ENCODE results near the gene HBZ. TPM values are rescaled to one million over a fixed set of nuclear protein-coding genes. Genes with fewer than 3 reads are reported as not detected.

HBZ gene
- total RNA-seq, 1 experiment from 2014 or later: not detected

- POLR2A ChIA-PET: no interaction called here
- no peak overlapping the region for H3K4me3 ChIP-seq (replicated peaks in 1 of 2; ENCODE audit: low read depth in 1 of 2, low read length in 2 of 2)
- intact Hi-C loops (cut with micrococcal nuclease): no loop called here
- H2AFZ ChIP-seq (ENCODE audit: low read depth, low read length, poor library complexity, severe bottlenecking): no peak overlapping the region
- ATAC-seq (no peak), DNase-seq (ENCODE audit: low read depth, low spot score) (no peak)
- BruUV-seq (replicated peaks): no TSS peak
- H3K9me3 ChIP-seq (ENCODE audit: control insufficient read depth in 1 of 2, insufficient read depth in 1 of 2, low read depth in 1 of 2, low read length in 2 of 2): no peaks in the 10 kb centered on the region
- no peaks in the 10 kb centered on the region for H3K9me2 ChIP-seq (ENCODE audit: insufficient read depth)
- RAD21 ChIA-PET (ENCODE audit: low non-redundant PET in 1 of 2, low total read pairs in 2 of 2, uncharacterized antibody in 2 of 2, unreplicated experiment in 2 of 2): no interaction called here
- H3K27ac ChIP-seq (ENCODE audit: low read depth, low read length): no peak overlapping the region
- H3K36me3 ChIP-seq (ENCODE audit: control insufficient read depth in 1 of 2, insufficient read depth in 2 of 2, low read length in 2 of 2): no peaks in the 10 kb centered on the region
- no peaks in the 10 kb centered on the region for H4K20me1 ChIP-seq (ENCODE audit: insufficient read depth)
- H3K27me3 ChIP-seq (ENCODE audit: insufficient read depth, low read length): no peaks in the 10 kb centered on the region
- H3K9ac ChIP-seq (ENCODE audit: low read length): no peak overlapping the region
- no peaks in the 10 kb centered on the region for H3K4me1 ChIP-seq (ENCODE audit: control insufficient read depth in 1 of 2, insufficient read depth in 2 of 2, low read length in 2 of 2)
- CTCF ChIA-PET: no interaction called here
- H3K79me2 ChIP-seq (ENCODE audit: insufficient read depth, low read length): peaks cover 42% of the 10 kb centered on the region
- no peak for TF ChIP-seq SP1 (IDR thresholded peaks at IDR 0.05; ENCODE audit: low read depth)
- TF ChIP-seq SRF (IDR thresholded peaks at IDR 0.05; ENCODE audit: low read depth): no peak
- no peak for TF ChIP-seq RAD21 (IDR thresholded peaks at IDR 0.05; ENCODE audit: low read depth)
- no peak for TF ChIP-seq POLR2AphosphoS5 (IDR thresholded peaks at IDR 0.05; ENCODE audit: low read depth, low read length)
- no peak for TF ChIP-seq EGR1 (IDR thresholded peaks at IDR 0.05; ENCODE audit: low read depth)
- no peak for TF ChIP-seq ZNF274 (IDR thresholded peaks at IDR 0.05; ENCODE audit: low read depth, low read length)
- TF ChIP-seq CEBPB (IDR thresholded peaks at IDR 0.05; ENCODE audit: low read depth): no peak
- no peak for TF ChIP-seq FOSL1 (IDR thresholded peaks at IDR 0.05; ENCODE audit: low read depth)
- TF ChIP-seq ZFX (IDR thresholded peaks at IDR 0.05): no peak
- no peak overlapping the region for H3K4me2 ChIP-seq (ENCODE audit: low read length)
Observed at GRCh38 chr16:129075-129474, 23.4 kb upstream of the HBZ start.

GRCh38 chr16:130533-131173 is 21.8 kb upstream of the HBZ start:
- ChIA-PET POLR2A (no interaction called here), RAD21 (ENCODE audit: low non-redundant PET in 1 of 2, low total read pairs in 2 of 2, uncharacterized antibody in 2 of 2, unreplicated experiment in 2 of 2) (no interaction called here), CTCF (interaction anchor here (1.2 kb wide), 1 partner anchor 13 kb away, joined by 4 read pairs; no protein-coding TSS in a partner anchor)
- no TSS peak for BruUV-seq (replicated peaks)
- Histone ChIP-seq H4K20me1 (ENCODE audit: insufficient read depth) (no peaks in the 10 kb centered on the region), H3K9ac (ENCODE audit: low read length) (no peak overlapping the region), H3K79me2 (ENCODE audit: insufficient read depth, low read length) (peaks cover 52% of the 10 kb centered on the region), H3K9me2 (ENCODE audit: insufficient read depth) (no peaks in the 10 kb centered on the region), H3K9me3 (ENCODE audit: control insufficient read depth in 1 of 2, insufficient read depth in 1 of 2, low read depth in 1 of 2, low read length in 2 of 2) (no peaks in the 10 kb centered on the region), H3K27ac (ENCODE audit: low read depth, low read length) (no peak overlapping the region), H3K27me3 (ENCODE audit: insufficient read depth, low read length) (no peaks in the 10 kb centered on the region), H2AFZ (ENCODE audit: low read depth, low read length, poor library complexity, severe bottlenecking) (no peak overlapping the region), H3K4me3 (replicated peaks in 1 of 2; ENCODE audit: low read depth in 1 of 2, low read length in 2 of 2) (no peak overlapping the region), H3K4me2 (ENCODE audit: low read length) (no peak overlapping the region), H3K4me1 (ENCODE audit: control insufficient read depth in 1 of 2, insufficient read depth in 2 of 2, low read length in 2 of 2) (no peaks in the 10 kb centered on the region), H3K36me3 (ENCODE audit: control insufficient read depth in 1 of 2, insufficient read depth in 2 of 2, low read length in 2 of 2) (no peaks in the 10 kb centered on the region)
- DNase-seq (ENCODE audit: low read depth, low spot score): no peak
- intact Hi-C loops (cut with micrococcal nuclease): no loop called here
- no peak for ATAC-seq
- TF ChIP-seq EZH2 (IDR thresholded peaks at IDR 0.05) (no peak), SP1 (IDR thresholded peaks at IDR 0.05; ENCODE audit: low read depth) (no peak), SRF (IDR thresholded peaks at IDR 0.05; ENCODE audit: low read depth) (no peak), REST (IDR thresholded peaks at IDR 0.05; ENCODE audit: low read depth) (no peak), TCF7L2 (IDR thresholded peaks at IDR 0.05; ENCODE audit: borderline replicate concordance, extremely low read depth, insufficient read depth, insufficient read length) (no peak), FOSL1 (IDR thresholded peaks at IDR 0.05; ENCODE audit: low read depth) (no peak), EGR1 (IDR thresholded peaks at IDR 0.05; ENCODE audit: low read depth) (no peak), CTCF (IDR thresholded peaks at IDR 0.05 in 2 of 3, conservative IDR thresholded peaks at IDR 0.05 in 1 of 3; ENCODE audit: borderline replicate concordance in 1 of 3, insufficient read depth in 1 of 3, low read depth in 2 of 3, low read length in 2 of 3) (no peak), CEBPB (IDR thresholded peaks at IDR 0.05; ENCODE audit: low read depth) (no peak), RAD21 (IDR thresholded peaks at IDR 0.05; ENCODE audit: low read depth) (no peak), JUND (IDR thresholded peaks at IDR 0.05) (no peak), POLR2A (IDR thresholded peaks at IDR 0.05; ENCODE audit: borderline replicate concordance, extremely low read depth, insufficient read depth, insufficient read length) (no peak), ZNF274 (IDR thresholded peaks at IDR 0.05; ENCODE audit: low read depth, low read length) (no peak), MAX (IDR thresholded peaks at IDR 0.05) (no peak)

All from HCT116 (cell line).